Activated CD4-positive, alpha-beta T cell treated with anti-CD3 and anti-CD28 coated beads for 4 hours (primary cell): ENCODE data around the gene MMRN1.

ENCODE experiments used
- DNase-seq, 2 donors: peaks; one replicate each; pipeline ENCODE4 v3.0.0-alpha.2; 2020

The MMRN1 gene

GRCh38 chr4:89909889-89910288 lies 15.2 kb downstream of the MMRN1 start:
- no peak for DNase-seq

- DNase-seq = no peak
Observed at GRCh38 chr4:89913623-89914022, 19.0 kb downstream of the MMRN1 start.

- no peak for DNase-seq
Observed at GRCh38 chr4:89914609-89915550, 20.2 kb downstream of the MMRN1 start.

- no peak for DNase-seq
Observed at GRCh38 chr4:89915937-89916336, 21.3 kb downstream of the MMRN1 start.

- DNase-seq = no peak
Observed at GRCh38 chr4:89922848-89923416, 28.3 kb downstream of the MMRN1 start.

- DNase-seq = no peak
Observed at GRCh38 chr4:89928838-89929237, 34.2 kb downstream of the MMRN1 start.

GRCh38 chr4:89929425-89930159 lies 34.9 kb downstream of the MMRN1 start:
- DNase-seq = peak in 1 of 2 donors; percentile 5

GRCh38 chr4:89939546-89939945 lies 44.9 kb downstream of the MMRN1 start:
- DNase-seq = no peak

GRCh38 chr4:89939994-89940393 lies 45.3 kb downstream of the MMRN1 start:
- DNase-seq = no peak

- DNase-seq = no peak
Observed at GRCh38 chr4:89942811-89943210, 48.2 kb downstream of the MMRN1 start.

GRCh38 chr4:89949782-89950387 lies 55.2 kb downstream of the MMRN1 start:
- DNase-seq = no peak

- no peak for DNase-seq
Observed at GRCh38 chr4:89952458-89952857, 57.8 kb downstream of the MMRN1 start.

GRCh38 chr4:89954906-89955695 lies 60.4 kb downstream of the MMRN1 start:
- no peak for DNase-seq

GRCh38 chr4:89957046-89957926 lies 62.6 kb downstream of the MMRN1 start:
- no peak for DNase-seq

GRCh38 chr4:89981789-89982334 lies 87.2 kb downstream of the MMRN1 start:
- DNase-seq = no peak

GRCh38 chr4:89988268-89988667 lies 93.6 kb downstream of the MMRN1 start:
- DNase-seq = no peak

GRCh38 chr4:89992744-89993143 lies 98.1 kb downstream of the MMRN1 start:
- no peak for DNase-seq

- no peak for DNase-seq
Observed at GRCh38 chr4:89994176-89994873, 99.7 kb downstream of the MMRN1 start.

GRCh38 chr4:89995006-89995405 lies 100.4 kb downstream of the MMRN1 start:
- no peak for DNase-seq

- no peak for DNase-seq
Observed at GRCh38 chr4:89995814-89996213, 101.2 kb downstream of the MMRN1 start.
